Thyroid gland (tissue), 4 donors: ENCODE measurements around the gene PNPLA2.

Experiments used
- CTCF ChIP-seq, 6 experiments: fragments of 200-600 bp in 3 of 6; fragments of 450-650 bp in 3 of 6; sonication (generic) in 3 of 6; IDR thresholded peaks; one replicate each; pipeline ENCODE4 v1.5.1; 2016 to 2019; ENCODE audit warnings: antibody characterized with exemption in 6 of 6, mild to moderate bottlenecking in 2 of 6, inconsistent platforms in 1 of 6, moderate library complexity in 1 of 6
- POLR2A ChIP-seq, 2 donors: fragments of 450-650 bp; IDR thresholded peaks; one replicate each; pipeline ENCODE4 v1.6.1; 2017; ENCODE audit warnings: antibody characterized with exemption in 2 of 2, mild to moderate bottlenecking in 2 of 2, moderate library complexity in 1 of 2

- TF ChIP-seq CTCF (IDR thresholded peaks at IDR 0.05) = no peak
- no peak for TF ChIP-seq POLR2A (IDR thresholded peaks at IDR 0.05)
Measured at GRCh38 chr11:836274-836673, 17.6 kb downstream of the PNPLA2 start.
